Kidney (tissue), 14 donors: Measurements from ENCODE around the gene ITCH. TPM values are rescaled to one million over a fixed set of nuclear protein-coding genes. Genes with fewer than 3 reads are reported as not detected.
"Not testable (repeated sequence)": the region's sequence is repeated elsewhere in the genome, so short reads cannot be mapped to it uniquely, and the experiment has no call there.

Experiments used
- DNase-seq, 5 donors: peaks; one replicate each; pipeline ENCODE4 v3.0.0-alpha.2; 2013 to 2020
- FAIRE-seq: peaks from 2 replicates; lab custom pipeline; 2012; peaks lifted over from hg19 to GRCh38; lab: Jason Lieb, UNC
- H3K27ac ChIP-seq, 2 donors: one replicate each; pipeline ENCODE4 v1.7.0; 2013; ENCODE audit warnings: low read depth in 2 of 2, low read length in 2 of 2, inconsistent platforms in 1 of 2
- H3K27me3 ChIP-seq: one replicate; pipeline ENCODE4 v1.7.1; 2013; ENCODE audit warnings: low read length, inconsistent platforms; ENCODE audit not compliant: control insufficient read depth, insufficient read depth
- H3K36me3 ChIP-seq, 3 donors: one replicate each; pipeline versions ENCODE4 v1.7.0 to v1.7.1; 2013; ENCODE audit warnings: low read length in 3 of 3, control low read depth in 1 of 3, inconsistent platforms in 1 of 3; ENCODE audit not compliant: insufficient read depth in 3 of 3, control insufficient read depth in 2 of 3
- H3K4me1 ChIP-seq, 3 donors: one replicate each; pipeline versions ENCODE4 v1.7.0 to v1.7.1; 2013; ENCODE audit warnings: low read length in 3 of 3, inconsistent platforms in 1 of 3, low read depth in 1 of 3; ENCODE audit not compliant: control insufficient read depth in 2 of 3, insufficient read depth in 2 of 3
- H3K4me3 ChIP-seq, 3 donors: one replicate each; pipeline versions ENCODE4 v1.7.0 to v1.8.1; 2013; ENCODE audit warnings: low read length in 3 of 3, control low read depth in 1 of 3, inconsistent platforms in 1 of 3
- H3K9ac ChIP-seq, 3 donors: one replicate each; pipeline versions ENCODE4 v1.7.0 to v1.7.1; 2013; ENCODE audit warnings: low read length in 3 of 3, control low read depth in 1 of 3, inconsistent platforms in 1 of 3
- H3K9me3 ChIP-seq, 3 donors: one replicate each; pipeline versions ENCODE4 v1.7.0 to v1.7.1; 2013; ENCODE audit warnings: low read length in 3 of 3, control low read depth in 1 of 3, inconsistent platforms in 1 of 3; ENCODE audit not compliant: control insufficient read depth in 2 of 3, insufficient read depth in 1 of 3
- intact Hi-C: fragments of 100-400 bp; cut with DNase I; formaldehyde crosslinking; loops from one replicate; pipeline ENCODE4 v1.11.1; 2022
- polyA plus RNA-seq: library from polyadenylated mRNA; stranded (reverse); fragments of 350-450 nt; fragmentation: Illumina TruSeq; extraction: RNeasy Lipid Tissue Mini Kit (QIAGEN cat#74804); gene quantifications from one replicate; pipeline ENCODE4 v1.2.3, GENCODE V29; 2014; ENCODE audit warnings: low read depth, low replicate concordance; ENCODE audit not compliant: insufficient read depth
- total RNA-seq: library from RNA; stranded (reverse); fragmentation: NEBNext Ultra II Directional; extraction: Animal tissue kit (Norgen Biotek cat#: 25700); gene quantifications from one replicate; pipeline ENCODE4 v1.2.1, GENCODE V29; 2021
- TF ChIP-seq, protein P1 (sequence below): IDR thresholded peaks from 3 replicates; pipeline ENCODE4 v1.5.1; 2012; ENCODE audit warnings: mild to moderate bottlenecking, moderate library complexity, borderline replicate concordance; ENCODE audit not compliant: insufficient read depth; ENCODE audit errors: extremely low read depth
- donor health status: control.
- donor health status: control.
- donor health status: control.
- donor health status: control.
- donor health status: control.
- donor health status: DM: yes; HTN: yes; CAD: no.
- donor health status: Normal renal cell carcinoma (clear cell type).

ITCH gene
- total and polyA plus RNA-seq, 2 donors from 2014 or later, result 10.1 to 63.1 TPM

DNA sequence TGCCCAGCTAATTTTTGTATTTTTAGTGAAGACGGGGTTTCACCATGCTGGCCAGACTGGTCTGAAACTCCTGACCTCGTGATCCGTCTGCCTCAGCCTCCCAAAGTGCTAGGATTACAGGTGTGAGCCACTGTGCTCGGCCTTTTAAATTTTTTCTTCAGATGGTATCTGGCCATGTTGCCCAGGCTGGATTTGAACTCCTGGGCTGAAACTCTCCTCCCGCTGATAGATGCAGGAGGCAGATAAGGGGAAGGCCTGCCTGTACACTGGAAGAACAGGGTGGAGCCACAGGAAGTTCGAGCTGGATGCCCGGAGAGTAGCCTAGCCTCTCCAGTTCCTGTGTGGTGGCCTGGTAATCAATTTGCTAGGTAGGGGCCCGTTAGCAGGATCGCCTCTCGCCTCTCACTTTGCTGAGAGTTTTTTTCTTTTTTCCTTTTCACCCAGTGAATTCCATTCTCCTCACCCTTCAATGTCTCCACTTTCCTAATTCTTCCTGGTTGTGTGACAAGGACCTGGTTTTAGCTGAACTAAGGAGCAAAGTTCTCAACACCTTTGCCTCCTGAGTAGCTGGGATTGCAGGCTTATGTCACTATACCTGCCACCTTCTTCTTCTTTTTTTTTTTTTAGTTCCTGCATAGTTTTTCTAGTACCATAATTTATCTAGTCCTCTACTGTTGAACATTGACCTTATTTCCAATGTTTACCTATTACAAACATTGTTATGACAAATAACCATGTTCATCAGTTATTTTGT is 19.4 kb upstream of the ITCH start:
- FAIRE-seq (no peak), DNase-seq (no peak)
- intact Hi-C loops, result no loop called here
- no peak overlapping the region for H3K9ac ChIP-seq
- H3K9me3 ChIP-seq, result no peaks in the 10 kb centered on the region
- H3K4me3 ChIP-seq, result no peak overlapping the region
- H3K27ac ChIP-seq, result no peak overlapping the region
- H3K27me3 ChIP-seq, result no peaks in the 10 kb centered on the region
- H3K4me1 ChIP-seq, result no peaks in the 10 kb centered on the region
- TF ChIP-seq, protein P1, sequence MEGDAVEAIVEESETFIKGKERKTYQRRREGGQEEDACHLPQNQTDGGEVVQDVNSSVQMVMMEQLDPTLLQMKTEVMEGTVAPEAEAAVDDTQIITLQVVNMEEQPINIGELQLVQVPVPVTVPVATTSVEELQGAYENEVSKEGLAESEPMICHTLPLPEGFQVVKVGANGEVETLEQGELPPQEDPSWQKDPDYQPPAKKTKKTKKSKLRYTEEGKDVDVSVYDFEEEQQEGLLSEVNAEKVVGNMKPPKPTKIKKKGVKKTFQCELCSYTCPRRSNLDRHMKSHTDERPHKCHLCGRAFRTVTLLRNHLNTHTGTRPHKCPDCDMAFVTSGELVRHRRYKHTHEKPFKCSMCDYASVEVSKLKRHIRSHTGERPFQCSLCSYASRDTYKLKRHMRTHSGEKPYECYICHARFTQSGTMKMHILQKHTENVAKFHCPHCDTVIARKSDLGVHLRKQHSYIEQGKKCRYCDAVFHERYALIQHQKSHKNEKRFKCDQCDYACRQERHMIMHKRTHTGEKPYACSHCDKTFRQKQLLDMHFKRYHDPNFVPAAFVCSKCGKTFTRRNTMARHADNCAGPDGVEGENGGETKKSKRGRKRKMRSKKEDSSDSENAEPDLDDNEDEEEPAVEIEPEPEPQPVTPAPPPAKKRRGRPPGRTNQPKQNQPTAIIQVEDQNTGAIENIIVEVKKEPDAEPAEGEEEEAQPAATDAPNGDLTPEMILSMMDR, result no peak
- no peaks in the 10 kb centered on the region for H3K36me3 ChIP-seq

DNA sequence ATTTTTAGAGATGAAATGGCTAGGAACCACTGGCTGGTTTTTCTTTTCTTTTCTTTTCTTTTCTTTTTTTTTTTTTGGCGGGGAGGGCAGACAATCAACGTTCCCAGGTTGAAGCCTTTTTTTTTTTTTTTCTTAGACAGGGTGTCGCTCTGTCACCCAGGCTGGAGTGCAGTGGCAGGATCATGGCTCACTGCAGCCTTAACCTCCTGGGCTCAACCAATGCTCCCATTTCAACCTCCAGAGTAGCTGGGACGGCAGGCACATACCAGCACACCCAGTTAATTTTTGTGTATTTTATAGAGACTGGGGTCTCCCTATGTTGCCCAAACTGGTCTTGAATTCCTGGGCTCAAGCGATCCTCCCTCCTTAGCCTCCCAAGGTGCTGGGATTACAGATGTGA is 18.8 kb upstream of the ITCH start:
- H3K27ac ChIP-seq, result no peak overlapping the region
- H3K27me3 ChIP-seq, result no peaks in the 10 kb centered on the region
- H3K4me3 ChIP-seq, result no peak overlapping the region
- intact Hi-C loops, result no loop called here
- no peaks in the 10 kb centered on the region for H3K4me1 ChIP-seq
- FAIRE-seq, result no peak
- DNase-seq, result no peak
- H3K9ac ChIP-seq, result no peak overlapping the region
- H3K9me3 ChIP-seq, result no peaks in the 10 kb centered on the region
- TF ChIP-seq, protein P1, result no peak
- H3K36me3 ChIP-seq, result no peaks in the 10 kb centered on the region

DNA sequence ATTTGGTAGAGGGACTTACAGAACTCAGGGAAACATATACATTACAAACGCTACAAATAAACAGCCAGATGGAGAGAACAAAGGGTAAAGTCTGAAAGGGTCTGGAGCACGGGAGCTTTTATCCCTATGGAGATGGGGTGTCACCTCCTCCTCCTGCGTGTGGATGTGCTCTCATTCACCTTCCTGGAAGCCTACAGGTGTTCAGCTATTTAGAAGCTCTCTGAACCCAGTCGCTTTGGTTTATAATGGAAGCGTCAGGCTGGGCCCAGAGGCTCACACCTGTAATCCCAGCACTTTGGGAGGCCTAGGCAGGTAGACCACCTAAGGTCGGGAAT is 17.7 kb upstream of the ITCH start:
- no peaks in the 10 kb centered on the region for H3K27me3 ChIP-seq
- no peaks in the 10 kb centered on the region for H3K9me3 ChIP-seq
- intact Hi-C loops, result no loop called here
- no peak overlapping the region for H3K4me3 ChIP-seq
- H3K27ac ChIP-seq, result no peak overlapping the region
- no peaks in the 10 kb centered on the region for H3K36me3 ChIP-seq
- no peak overlapping the region for H3K9ac ChIP-seq
- TF ChIP-seq, protein P1, result no peak
- H3K4me1 ChIP-seq, result no peaks in the 10 kb centered on the region
- DNase-seq, result no peak
- no peak for FAIRE-seq

DNA sequence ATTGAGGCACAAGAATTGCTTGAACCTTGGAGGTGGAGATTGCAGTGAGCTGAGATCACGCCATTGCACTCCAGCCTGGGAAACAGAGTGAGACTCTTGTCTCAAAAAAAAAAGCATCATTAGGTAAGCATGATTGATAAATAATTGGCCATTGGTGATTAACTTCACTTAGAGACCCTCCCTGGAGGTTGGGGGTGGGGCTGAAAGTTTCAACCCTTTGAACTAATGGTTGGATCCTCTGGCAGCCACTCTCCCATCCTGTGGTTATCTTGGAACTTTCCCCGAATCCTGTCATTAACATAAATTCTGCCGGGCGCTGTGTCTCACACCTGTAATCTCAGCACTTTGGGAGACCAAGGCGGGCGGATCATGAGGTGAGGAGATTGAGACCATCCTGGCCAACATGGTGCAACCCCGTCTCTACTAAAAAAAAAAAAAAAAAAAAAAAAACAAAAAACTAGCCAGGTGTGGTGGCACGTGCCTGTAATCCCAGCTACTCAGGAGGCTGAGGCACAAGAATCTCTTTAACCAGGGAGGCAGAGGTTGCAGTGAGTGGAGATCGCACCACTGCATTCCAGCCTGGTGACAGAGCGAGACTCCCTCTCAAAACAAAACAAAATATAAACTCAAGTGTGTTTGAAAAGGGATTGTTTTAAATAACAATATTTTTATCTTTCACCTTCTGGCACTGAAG is 17.1 kb upstream of the ITCH start:
- H3K27me3 ChIP-seq, H3K27ac ChIP-seq, intact Hi-C loops, DNase-seq, H3K4me3 ChIP-seq, FAIRE-seq, H3K9me3 ChIP-seq, H3K9ac ChIP-seq, H3K4me1 ChIP-seq, H3K36me3 ChIP-seq: not testable (repeated sequence)

DNA sequence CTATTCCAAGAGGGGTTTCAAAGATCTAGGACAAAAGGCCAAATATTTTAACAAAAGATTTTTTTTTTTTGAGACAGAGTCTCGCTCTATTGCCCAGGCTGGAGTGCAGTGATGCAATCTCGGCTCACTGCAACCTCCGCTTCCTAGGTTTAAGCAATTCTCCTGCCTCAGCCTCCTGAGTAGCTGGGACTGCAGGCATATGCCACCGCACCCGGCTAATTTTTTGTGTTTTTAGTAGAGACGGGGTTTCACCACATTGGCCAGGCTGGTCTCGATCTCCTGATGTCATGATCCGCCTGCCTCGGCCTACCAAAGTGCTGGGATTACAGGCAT is 16.6 kb upstream of the ITCH start:
- H3K4me3 ChIP-seq, H3K9ac ChIP-seq, H3K4me1 ChIP-seq, intact Hi-C loops, FAIRE-seq, H3K9me3 ChIP-seq, H3K27ac ChIP-seq, H3K27me3 ChIP-seq, H3K36me3 ChIP-seq, DNase-seq: not testable (repeated sequence)
